Measurements from ENCODE around the gene PPM1J.

DNA sequence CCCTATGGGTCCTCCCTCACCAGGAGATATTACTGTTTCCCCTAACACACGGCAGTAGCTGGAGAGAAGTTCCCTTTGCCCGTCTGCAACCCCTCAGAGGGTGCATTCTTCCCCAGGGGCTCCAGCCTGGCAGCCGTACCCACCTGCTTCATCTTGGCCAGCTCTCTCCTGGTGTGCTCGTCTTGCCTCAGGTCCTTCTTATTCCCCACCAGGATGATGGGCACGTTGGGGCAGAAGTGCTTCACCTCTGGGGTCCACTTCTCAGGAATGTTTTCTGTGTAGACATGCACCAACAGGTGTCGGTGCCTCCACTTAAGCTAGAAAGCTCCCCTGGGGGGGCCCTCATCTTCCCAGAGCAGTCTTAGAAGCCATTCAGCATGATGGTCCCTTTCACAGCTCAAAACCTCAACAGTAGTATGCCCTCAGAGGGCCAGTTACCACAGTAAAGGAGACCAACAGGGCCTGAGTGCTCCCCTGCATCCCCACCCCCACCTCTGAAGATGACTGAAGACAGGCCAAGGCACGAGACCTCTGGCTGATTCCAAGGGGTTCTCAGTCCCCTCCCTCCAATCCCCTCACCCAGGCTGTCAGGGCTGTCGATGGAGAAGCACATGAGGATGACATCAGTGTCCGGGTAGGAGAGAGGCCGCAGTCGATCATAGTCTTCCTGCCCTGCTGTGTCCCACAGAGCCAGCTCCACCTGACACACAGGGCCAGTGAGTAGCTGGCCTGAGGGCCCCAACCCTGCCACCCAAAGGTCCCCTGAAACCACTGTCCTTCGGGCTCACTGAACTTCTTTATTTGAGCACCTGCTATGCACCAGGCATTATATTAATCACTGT is 12.5 kb downstream of the PPM1J start:
- TF ChIP-seq, protein P1, sequence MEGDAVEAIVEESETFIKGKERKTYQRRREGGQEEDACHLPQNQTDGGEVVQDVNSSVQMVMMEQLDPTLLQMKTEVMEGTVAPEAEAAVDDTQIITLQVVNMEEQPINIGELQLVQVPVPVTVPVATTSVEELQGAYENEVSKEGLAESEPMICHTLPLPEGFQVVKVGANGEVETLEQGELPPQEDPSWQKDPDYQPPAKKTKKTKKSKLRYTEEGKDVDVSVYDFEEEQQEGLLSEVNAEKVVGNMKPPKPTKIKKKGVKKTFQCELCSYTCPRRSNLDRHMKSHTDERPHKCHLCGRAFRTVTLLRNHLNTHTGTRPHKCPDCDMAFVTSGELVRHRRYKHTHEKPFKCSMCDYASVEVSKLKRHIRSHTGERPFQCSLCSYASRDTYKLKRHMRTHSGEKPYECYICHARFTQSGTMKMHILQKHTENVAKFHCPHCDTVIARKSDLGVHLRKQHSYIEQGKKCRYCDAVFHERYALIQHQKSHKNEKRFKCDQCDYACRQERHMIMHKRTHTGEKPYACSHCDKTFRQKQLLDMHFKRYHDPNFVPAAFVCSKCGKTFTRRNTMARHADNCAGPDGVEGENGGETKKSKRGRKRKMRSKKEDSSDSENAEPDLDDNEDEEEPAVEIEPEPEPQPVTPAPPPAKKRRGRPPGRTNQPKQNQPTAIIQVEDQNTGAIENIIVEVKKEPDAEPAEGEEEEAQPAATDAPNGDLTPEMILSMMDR (IDR thresholded peaks at IDR 0.05; ENCODE audit: low read depth, low read length) = no peak
- TF ChIP-seq EZH2phosphoT487 (IDR thresholded peaks at IDR 0.05; ENCODE audit: low read depth) = no peak
